Right lobe of liver (tissue), 6 donors: ENCODE data around the gene ACKR1. TPM values are rescaled to one million over a fixed set of nuclear protein-coding genes. Genes with fewer than 3 reads are reported as not detected.

Source experiments
- ATAC-seq, 4 donors: fragments of 200-7000 bp; cut with Tn5 transposase; one replicate each; pipeline ENCODE4 v1.9.1; 2020; ENCODE audit warnings: mild to moderate bottlenecking in 4 of 4, moderate library complexity in 4 of 4
- DNase-seq, 3 donors: peaks; one replicate each; pipeline ENCODE4 v3.0.0-alpha.2; 2020
- H3K27ac ChIP-seq, 3 donors: fragments of 200-600 bp; one replicate each; pipeline ENCODE4 v1.8.0; 2022
- H3K27me3 ChIP-seq, 2 donors: fragments of 200-600 bp; one replicate each; pipeline ENCODE4 v1.8.0; 2022
- H3K36me3 ChIP-seq, 4 donors: fragments of 200-600 bp; sonication (generic) in 1 of 4; one replicate each; pipeline versions ENCODE4 v1.5.1 to v1.8.0; 2017 to 2022; ENCODE audit warnings: control low read depth in 1 of 4
- H3K4me1 ChIP-seq, 4 donors: fragments of 200-600 bp; sonication (generic) in 1 of 4; one replicate each; pipeline versions ENCODE4 v1.5.1 to v1.8.0; 2017 to 2022; ENCODE audit warnings: control low read depth in 1 of 4
- H3K4me3 ChIP-seq, 3 donors: fragments of 200-600 bp; one replicate each; pipeline ENCODE4 v1.8.0; 2022
- H3K9me3 ChIP-seq, 4 donors: fragments of 200-600 bp; sonication (generic) in 1 of 4; one replicate each; pipeline versions ENCODE4 v1.5.1 to v1.8.0; 2017 to 2022; ENCODE audit warnings: control low read depth in 1 of 4
- CTCF ChIP-seq, 4 donors: fragments of 200-600 bp in 3 of 4; fragments of 450-650 bp in 1 of 4; IDR thresholded peaks; one replicate each; pipeline versions ENCODE4 v1.5.1 to v1.8.0; 2016 to 2022; ENCODE audit warnings: antibody characterized with exemption in 4 of 4, mild to moderate bottlenecking in 2 of 4
- POLR2A ChIP-seq: fragments of 450-650 bp; IDR thresholded peaks from one replicate; pipeline ENCODE4 v1.6.1; 2017; ENCODE audit warnings: antibody characterized with exemption, mild to moderate bottlenecking
- WGBS: methylation state at CpG from one replicate; pipeline ENCODE4 v1.1.6; 2018; ENCODE audit warnings: low coverage, low lambda C conversion rate; ENCODE audit not compliant: insufficient coverage; ENCODE audit errors: missing lambda C conversion rate; 5-methylcytosine and 5-hydroxymethylcytosine counted together
- intact Hi-C, 2 donors: fragments of 100-400 bp; cut with DNase I; formaldehyde crosslinking; loops; one replicate each; pipeline versions ENCODE4 v1.11.2 to v1.14.1; 2022
- total RNA-seq, 6 experiments: library from RNA; depleted of rRNA in 2 of 6; stranded (reverse); fragments of >200 nt in 2 of 6; fragmentation: NEBNext Ultra II Directional in 3 of 6; extraction: Animal tissue kit (Norgen Biotek cat#: 25700) in 3 of 6; gene quantifications; one replicate each; pipeline versions ENCODE4 v1.1.0 to v1.2.4, GENCODE V29; 2016 to 2023
- donor health status: DM: no; HTN: yes; CAD: no.
- donor health status: DM: no; HTN: no; CAD: no.
- donor health status: DM: no; HTN: no; CAD: no.
- donor health status: DM: no; HTN: yes; CAD: no.
- donor health status: DM: no; HTN: yes; CAD: no.

Gene ACKR1
- total RNA-seq, 6 experiments from 2014 or later, result 0.12 to 0.53 (median 0.39) TPM; not detected in 2

GRCh38 chr1:159207080-159207479, 2.4 kb downstream of the ACKR1 start:
- H3K27me3 ChIP-seq, result no peaks in the 10 kb centered on the region
- intact Hi-C loops, result loop anchor here in 1 of 2 donors (10.0 kb wide), 1 partner anchor 62 kb away; no protein-coding TSS in a partner anchor
- WGBS, result 72% methylated on average over 5 of the region's 5 CpGs
- H3K27ac ChIP-seq, result no peak overlapping the region
- no peaks in the 10 kb centered on the region for H3K9me3 ChIP-seq
- TF ChIP-seq POLR2A, result no peak
- no peak for TF ChIP-seq CTCF (IDR thresholded peaks at IDR 0.05)
- ATAC-seq (no peak), DNase-seq (no peak)
- H3K4me1 ChIP-seq, result no peaks in the 10 kb centered on the region
- no peak overlapping the region for H3K4me3 ChIP-seq
- H3K36me3 ChIP-seq, result no peaks in the 10 kb centered on the region

DNA sequence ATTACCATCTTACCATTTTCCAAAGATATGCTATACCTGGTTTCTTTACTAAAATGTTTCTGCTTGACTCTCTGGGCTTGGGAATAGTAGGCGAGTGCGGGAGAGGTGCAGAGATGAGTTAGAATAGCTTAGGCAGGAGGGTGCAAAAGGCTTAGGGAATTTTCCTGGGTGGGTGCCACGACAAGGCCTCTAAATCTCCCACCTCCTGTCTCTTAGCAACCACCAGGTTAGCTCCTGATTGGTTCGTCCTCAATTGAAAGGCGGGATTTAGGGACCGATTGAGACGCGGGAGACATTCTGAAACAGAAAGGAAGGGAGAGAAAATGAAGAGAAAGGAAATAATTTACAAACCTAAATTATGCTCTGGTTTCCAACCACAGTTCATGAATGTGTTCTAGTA, 3.1 kb downstream of the ACKR1 start:
- Histone ChIP-seq H3K9me3 (no peaks in the 10 kb centered on the region), H3K27ac (no peak overlapping the region), H3K36me3 (no peaks in the 10 kb centered on the region), H3K27me3 (no peaks in the 10 kb centered on the region), H3K4me1 (no peaks in the 10 kb centered on the region), H3K4me3 (no peak overlapping the region)
- ATAC-seq (no peak), DNase-seq (no peak)
- 41% methylated on average over 8 of the region's 8 CpGs for WGBS
- intact Hi-C loops, result loop anchor here in 1 of 2 donors (10.0 kb wide), 1 partner anchor 63 kb away; no protein-coding TSS in a partner anchor
- no peak for TF ChIP-seq CTCF (IDR thresholded peaks at IDR 0.05)
- TF ChIP-seq POLR2A, result no peak

- Histone ChIP-seq H3K36me3 (no peaks in the 10 kb centered on the region), H3K27ac (no peak overlapping the region), H3K4me1 (no peaks in the 10 kb centered on the region), H3K27me3 (no peaks in the 10 kb centered on the region), H3K4me3 (no peak overlapping the region), H3K9me3 (no peaks in the 10 kb centered on the region)
- ATAC-seq, result no peak
- DNase-seq, result no peak
- TF ChIP-seq CTCF (IDR thresholded peaks at IDR 0.05) (no peak), POLR2A (no peak)
- intact Hi-C loops, result loop anchor here in 1 of 2 donors (10.0 kb wide), 1 partner anchor 63 kb away; no protein-coding TSS in a partner anchor
- 3% methylated on average over 7 of the region's 7 CpGs for WGBS
Measured at GRCh38 chr1:159208175-159208825, 3.6 kb downstream of the ACKR1 start.

DNA sequence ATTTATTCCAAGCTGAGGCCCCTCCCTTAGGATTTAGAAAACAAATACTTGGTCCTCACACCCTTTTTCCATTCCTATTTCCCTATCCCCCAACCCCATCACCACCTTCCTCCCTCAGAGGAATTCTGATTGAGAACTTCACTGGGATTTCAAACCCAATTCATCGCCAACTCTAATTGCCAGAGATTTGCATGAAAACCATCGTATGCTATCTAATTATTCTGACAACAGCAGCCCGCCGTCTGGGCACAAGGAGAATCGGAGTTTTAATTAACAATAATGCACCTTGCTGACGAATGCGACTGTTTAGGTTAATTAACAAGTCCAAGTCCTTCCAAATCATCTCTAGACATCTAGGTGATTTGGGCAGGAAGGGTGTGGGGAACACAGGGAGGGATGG, 4.4 kb downstream of the ACKR1 start:
- DNase-seq (no peak), ATAC-seq (no peak)
- WGBS, result 59% methylated on average over 7 of the region's 7 CpGs
- intact Hi-C loops, result loop anchor here in 1 of 2 donors (10.0 kb wide), 1 partner anchor 64 kb away; no protein-coding TSS in a partner anchor
- no peak overlapping the region for H3K4me3 ChIP-seq
- H3K27ac ChIP-seq, result no peak overlapping the region
- H3K36me3 ChIP-seq, result no peaks in the 10 kb centered on the region
- H3K9me3 ChIP-seq, result no peaks in the 10 kb centered on the region
- TF ChIP-seq CTCF (IDR thresholded peaks at IDR 0.05), result no peak
- no peak for TF ChIP-seq POLR2A
- H3K4me1 ChIP-seq, result no peaks in the 10 kb centered on the region
- H3K27me3 ChIP-seq, result no peaks in the 10 kb centered on the region
